CD14-positive monocyte (primary cell): ENCODE data around the gene CADM1. TPM values are rescaled to one million over a fixed set of nuclear protein-coding genes. Genes with fewer than 3 reads are reported as not detected.

Source experiments
- DNase-seq, 3 donors: peaks; one replicate each; pipeline ENCODE4 v3.0.0-alpha.2; 2011 to 2022
- H2AFZ ChIP-seq: 2 replicates; pipeline ENCODE4 v1.6.0; 2012; ENCODE audit warnings: mild to moderate bottlenecking, low read depth, low read length, inconsistent platforms; ENCODE audit not compliant: insufficient read depth, poor library complexity, severe bottlenecking
- H3K27ac ChIP-seq, 2 donors: 1 replicate in 1 of 2; 2 replicates in 1 of 2; pipeline ENCODE4 v1.5.1; 2012 to 2013; ENCODE audit warnings: low read length in 2 of 2, control low read depth in 1 of 2, inconsistent platforms in 1 of 2, low read depth in 1 of 2, mild to moderate bottlenecking in 1 of 2
- H3K27me3 ChIP-seq, 2 donors: one replicate each; pipeline versions ENCODE4 v1.6.0 to v1.6.1; 2011 to 2013; ENCODE audit warnings: low read length in 2 of 2; ENCODE audit not compliant: control insufficient read depth in 2 of 2, insufficient read depth in 2 of 2
- H3K36me3 ChIP-seq, 2 donors: replicated peaks in 1 of 2; 1 replicate in 1 of 2; 2 replicates in 1 of 2; pipeline versions ENCODE4 v1.5.1 to v1.6.1; 2012 to 2013; ENCODE audit warnings: low read length in 2 of 2, control low read depth in 1 of 2, inconsistent platforms in 1 of 2, mild to moderate bottlenecking in 1 of 2; ENCODE audit not compliant: insufficient read depth in 2 of 2, control insufficient read depth in 1 of 2
- H3K4me1 ChIP-seq, 2 donors: 1 replicate in 1 of 2; 2 replicates in 1 of 2; pipeline versions ENCODE4 v1.5.1 to v1.6.1; 2012 to 2013; ENCODE audit warnings: low read length in 2 of 2, control low read depth in 1 of 2, inconsistent platforms in 1 of 2, mild to moderate bottlenecking in 1 of 2, moderate library complexity in 1 of 2; ENCODE audit not compliant: insufficient read depth in 2 of 2, control insufficient read depth in 1 of 2
- H3K4me2 ChIP-seq: replicated peaks from 2 replicates; pipeline ENCODE3; 2012; ENCODE audit warnings: low read length, moderate library complexity, mild to moderate bottlenecking; ENCODE audit not compliant: poor library complexity, severe bottlenecking; ENCODE audit errors: extremely low read depth
- H3K4me3 ChIP-seq, 3 experiments: fragments of 200-600 bp in 1 of 3; sonication (generic) in 1 of 3; replicated peaks in 1 of 3; 1 replicate in 2 of 3; 2 replicates in 1 of 3; pipeline ENCODE4 v1.5.1; 2011 to 2013; ENCODE audit warnings: low read length in 3 of 3, mild to moderate bottlenecking in 3 of 3, control low read depth in 2 of 3, low read depth in 2 of 3, inconsistent platforms in 1 of 3, moderate library complexity in 1 of 3
- H3K79me2 ChIP-seq: 2 replicates; pipeline ENCODE4 v1.6.0; 2012; ENCODE audit warnings: mild to moderate bottlenecking, control low read depth, inconsistent platforms, low read length, moderate library complexity; ENCODE audit not compliant: insufficient read depth
- H3K9ac ChIP-seq: 2 replicates; pipeline ENCODE4 v1.6.0; 2017; ENCODE audit warnings: low read length, mild to moderate bottlenecking; ENCODE audit not compliant: insufficient read depth, poor library complexity, severe bottlenecking
- H3K9me3 ChIP-seq, 2 donors: replicated peaks in 1 of 2; 1 replicate in 1 of 2; 2 replicates in 1 of 2; pipeline versions ENCODE4 v1.5.1 to v1.6.1; 2012 to 2013; ENCODE audit warnings: low read length in 2 of 2, control low read depth in 1 of 2; ENCODE audit not compliant: control insufficient read depth in 1 of 2, insufficient read depth in 1 of 2
- H4K20me1 ChIP-seq: 2 replicates; pipeline ENCODE4 v1.6.0; 2012; ENCODE audit warnings: mild to moderate bottlenecking, low read length, control low read depth, moderate library complexity; ENCODE audit not compliant: insufficient read depth
- H3K27ac Mint-ChIP-seq, 7 donors: one replicate each; pipeline ENCODE4 v1.8.0; 2020; ENCODE audit warnings: mild to moderate bottlenecking in 7 of 7, mixed read lengths in 7 of 7, moderate library complexity in 6 of 7, inconsistent platforms in 2 of 7
- H3K27me3 Mint-ChIP-seq, 3 donors: one replicate each; pipeline ENCODE4 v1.8.0; 2021 to 2022; ENCODE audit warnings: low read depth in 3 of 3, mild to moderate bottlenecking in 3 of 3, mixed read lengths in 3 of 3, moderate library complexity in 3 of 3, inconsistent platforms in 1 of 3
- H3K36me3 Mint-ChIP-seq, 2 donors: one replicate each; pipeline ENCODE4 v1.8.0; 2020; ENCODE audit warnings: mixed read lengths in 2 of 2, inconsistent platforms in 1 of 2, mild to moderate bottlenecking in 1 of 2
- H3K4me1 Mint-ChIP-seq: one replicate; pipeline ENCODE4 v1.8.0; 2020; ENCODE audit warnings: mild to moderate bottlenecking, mixed read lengths
- H3K4me3 Mint-ChIP-seq, 2 donors: one replicate each; pipeline ENCODE4 v1.8.0; 2020; ENCODE audit warnings: mild to moderate bottlenecking in 2 of 2, mixed read lengths in 2 of 2, moderate library complexity in 1 of 2
- H3K9me3 Mint-ChIP-seq, 7 donors: one replicate each; pipeline ENCODE4 v1.8.0; 2020 to 2022; ENCODE audit warnings: mixed read lengths in 7 of 7, mild to moderate bottlenecking in 6 of 7, moderate library complexity in 6 of 7, inconsistent platforms in 2 of 7
- WGBS: methylation state at CpG from one replicate; pipeline ENCODE4 v1.1.5; 2013; ENCODE audit warnings: missing lambda C conversion rate; ENCODE audit not compliant: insufficient coverage; 5-methylcytosine and 5-hydroxymethylcytosine counted together
- intact Hi-C, 2 donors: fragments of 100-400 bp; cut with micrococcal nuclease; formaldehyde crosslinking; loops; one replicate each; pipeline versions ENCODE4 v1.15.0 to v1.15.1; 2023
- polyA plus RNA-seq, 3 donors: library from polyadenylated mRNA; depleted of rRNA in 1 of 3; unstranded in 2 of 3; stranded (reverse) in 1 of 3; fragments of 300-500 nt in 2 of 3; fragments of >200 nt in 1 of 3; fragmentation: Illumina TruSeq in 2 of 3; gene quantifications; 1 replicate in 2 of 3; 2 replicates in 1 of 3; pipeline ENCODE4 v1.2.3, GENCODE V29; 2012 to 2021
- TF ChIP-seq, protein P1 (sequence below): fragments of 200-600 bp; IDR thresholded peaks from one replicate; pipeline ENCODE4 v1.8.0; 2022; ENCODE audit warnings: antibody characterized with exemption, mild to moderate bottlenecking

CADM1 gene
- polyA plus RNA-seq, 3 donors: not detected

DNA sequence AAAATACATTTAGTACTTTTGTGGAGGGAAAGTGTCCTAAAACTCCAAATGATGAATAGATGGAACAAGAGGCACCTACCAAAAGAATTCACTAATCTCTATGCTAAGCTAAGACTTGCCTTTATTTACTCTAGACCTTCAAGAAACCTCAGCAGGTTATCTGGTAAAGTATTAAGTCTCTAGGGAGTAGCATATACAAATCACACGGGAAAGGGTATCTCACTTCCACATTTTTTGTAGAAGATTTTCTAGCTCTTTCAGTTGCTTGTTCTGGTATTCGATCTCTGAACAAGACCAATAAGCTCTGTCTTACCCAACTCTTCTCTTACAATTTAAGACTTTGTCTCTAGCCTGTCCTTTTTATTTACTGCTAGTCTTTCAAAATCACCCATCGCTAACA is 18.1 kb upstream of the CADM1 start:
- H3K36me3 ChIP-seq: no peaks in the 10 kb centered on the region
- H3K27me3 Mint-ChIP-seq: peaks cover 12 to 17% (median 14%) of the 10 kb centered on the region in 3 donors
- H3K4me3 Mint-ChIP-seq: no peak overlapping the region
- H3K9ac ChIP-seq: no peak overlapping the region
- intact Hi-C loops: no loop called here
- H3K4me2 ChIP-seq: no peak overlapping the region
- no peak overlapping the region for H3K4me3 ChIP-seq
- no CpG with 5 or more reads among the region's 3 CpGs for WGBS
- H3K9me3 ChIP-seq: no peaks in the 10 kb centered on the region
- no peaks in the 10 kb centered on the region for H3K4me1 ChIP-seq
- no peaks in the 10 kb centered on the region for H3K79me2 ChIP-seq
- H3K36me3 Mint-ChIP-seq: no peaks in the 10 kb centered on the region
- DNase-seq: no peak
- no peaks in the 10 kb centered on the region for H4K20me1 ChIP-seq
- no peaks in the 10 kb centered on the region for H3K27me3 ChIP-seq
- no peaks in the 10 kb centered on the region for H3K4me1 Mint-ChIP-seq
- no peak overlapping the region for H2AFZ ChIP-seq
- H3K27ac ChIP-seq: no peak overlapping the region
- H3K9me3 Mint-ChIP-seq: peaks cover 0 to 4% (median 1%) of the 10 kb centered on the region in 7 donors
- TF ChIP-seq, protein P1, sequence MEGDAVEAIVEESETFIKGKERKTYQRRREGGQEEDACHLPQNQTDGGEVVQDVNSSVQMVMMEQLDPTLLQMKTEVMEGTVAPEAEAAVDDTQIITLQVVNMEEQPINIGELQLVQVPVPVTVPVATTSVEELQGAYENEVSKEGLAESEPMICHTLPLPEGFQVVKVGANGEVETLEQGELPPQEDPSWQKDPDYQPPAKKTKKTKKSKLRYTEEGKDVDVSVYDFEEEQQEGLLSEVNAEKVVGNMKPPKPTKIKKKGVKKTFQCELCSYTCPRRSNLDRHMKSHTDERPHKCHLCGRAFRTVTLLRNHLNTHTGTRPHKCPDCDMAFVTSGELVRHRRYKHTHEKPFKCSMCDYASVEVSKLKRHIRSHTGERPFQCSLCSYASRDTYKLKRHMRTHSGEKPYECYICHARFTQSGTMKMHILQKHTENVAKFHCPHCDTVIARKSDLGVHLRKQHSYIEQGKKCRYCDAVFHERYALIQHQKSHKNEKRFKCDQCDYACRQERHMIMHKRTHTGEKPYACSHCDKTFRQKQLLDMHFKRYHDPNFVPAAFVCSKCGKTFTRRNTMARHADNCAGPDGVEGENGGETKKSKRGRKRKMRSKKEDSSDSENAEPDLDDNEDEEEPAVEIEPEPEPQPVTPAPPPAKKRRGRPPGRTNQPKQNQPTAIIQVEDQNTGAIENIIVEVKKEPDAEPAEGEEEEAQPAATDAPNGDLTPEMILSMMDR: no peak
- no peak overlapping the region for H3K27ac Mint-ChIP-seq

DNA sequence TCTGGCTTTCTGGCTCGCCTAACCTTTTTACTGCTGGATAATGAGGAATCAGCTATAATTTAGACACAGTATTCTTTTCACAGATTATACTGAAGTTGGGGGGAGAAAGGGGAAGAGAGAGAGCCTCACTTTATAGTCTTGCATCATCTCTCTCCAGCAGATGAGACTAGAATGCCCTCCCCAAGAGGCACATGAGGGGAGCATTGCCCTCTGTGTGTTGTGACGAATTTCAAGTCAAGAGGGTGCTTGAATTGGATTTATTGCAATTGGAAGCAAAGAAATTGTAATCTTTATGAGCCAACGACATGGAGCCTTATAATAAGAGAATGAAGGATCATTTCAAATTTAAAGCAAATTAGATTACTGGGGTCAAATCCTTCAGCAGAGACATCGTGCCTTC is 17.6 kb upstream of the CADM1 start:
- H3K36me3 Mint-ChIP-seq: no peaks in the 10 kb centered on the region
- H3K27ac ChIP-seq: no peak overlapping the region
- no peak overlapping the region for H3K9ac ChIP-seq
- no peaks in the 10 kb centered on the region for H3K9me3 ChIP-seq
- no CpG with 5 or more reads among the region's 4 CpGs for WGBS
- no peaks in the 10 kb centered on the region for H3K4me1 Mint-ChIP-seq
- H3K27me3 Mint-ChIP-seq: peaks cover 12 to 17% (median 14%) of the 10 kb centered on the region in 3 donors
- H3K27me3 ChIP-seq: peaks cover 0 to 2% of the 10 kb centered on the region in 2 donors
- no peak overlapping the region for H3K27ac Mint-ChIP-seq
- H3K4me3 Mint-ChIP-seq: no peak overlapping the region
- H3K4me2 ChIP-seq: no peak overlapping the region
- peaks cover 0 to 4% (median 1%) of the 10 kb centered on the region in 7 donors for H3K9me3 Mint-ChIP-seq
- H3K4me1 ChIP-seq: no peaks in the 10 kb centered on the region
- no peak for DNase-seq
- intact Hi-C loops: no loop called here
- no peaks in the 10 kb centered on the region for H4K20me1 ChIP-seq
- no peaks in the 10 kb centered on the region for H3K36me3 ChIP-seq
- H3K4me3 ChIP-seq: no peak overlapping the region
- no peak overlapping the region for H2AFZ ChIP-seq
- H3K79me2 ChIP-seq: no peaks in the 10 kb centered on the region
- TF ChIP-seq, protein P1: no peak
